CD4-positive, alpha-beta T cell treated with Interleukin-21 for 1 hour (primary cell): Measurements from ENCODE around the gene COQ8A.
"Not testable (repeated sequence)": the region's sequence is repeated elsewhere in the genome, so short reads cannot be mapped to it uniquely, and the experiment has no call there.

Experiments
- DNase-seq: peaks from one replicate; pipeline ENCODE4 v3.0.0-alpha.2; 2020

Gene COQ8A

DNA sequence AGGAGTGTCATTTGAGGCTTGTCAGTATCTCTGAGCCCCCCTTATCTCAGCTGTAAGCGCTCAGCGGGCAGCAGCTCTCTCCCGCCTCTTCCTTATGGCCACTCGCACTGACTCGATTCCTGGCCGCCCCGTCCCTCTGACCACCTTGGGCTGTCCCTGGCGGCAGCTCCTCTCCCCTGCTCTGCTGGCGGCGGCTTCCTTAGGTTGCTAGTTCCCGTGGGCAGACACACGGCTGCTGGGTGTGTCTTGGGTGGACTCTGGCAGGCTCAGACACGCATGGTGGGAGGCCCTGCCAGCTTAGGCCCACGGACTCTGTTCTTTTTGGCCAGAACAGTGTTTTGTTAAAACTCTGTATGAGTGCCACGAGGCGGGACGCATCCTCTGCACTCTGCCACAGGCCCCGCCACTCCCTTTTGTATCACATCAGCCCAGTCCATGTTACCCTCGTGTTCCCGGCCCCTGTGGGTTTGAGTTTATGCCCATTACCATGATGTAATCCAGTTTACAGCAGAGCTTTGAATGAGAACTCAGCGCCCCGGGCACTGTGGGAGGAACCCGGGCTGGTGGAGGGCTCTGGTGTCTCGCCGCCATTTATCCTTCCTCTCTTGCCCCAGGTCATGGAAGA lies 45.9 kb downstream of the COQ8A start:
- no peak for DNase-seq

DNA sequence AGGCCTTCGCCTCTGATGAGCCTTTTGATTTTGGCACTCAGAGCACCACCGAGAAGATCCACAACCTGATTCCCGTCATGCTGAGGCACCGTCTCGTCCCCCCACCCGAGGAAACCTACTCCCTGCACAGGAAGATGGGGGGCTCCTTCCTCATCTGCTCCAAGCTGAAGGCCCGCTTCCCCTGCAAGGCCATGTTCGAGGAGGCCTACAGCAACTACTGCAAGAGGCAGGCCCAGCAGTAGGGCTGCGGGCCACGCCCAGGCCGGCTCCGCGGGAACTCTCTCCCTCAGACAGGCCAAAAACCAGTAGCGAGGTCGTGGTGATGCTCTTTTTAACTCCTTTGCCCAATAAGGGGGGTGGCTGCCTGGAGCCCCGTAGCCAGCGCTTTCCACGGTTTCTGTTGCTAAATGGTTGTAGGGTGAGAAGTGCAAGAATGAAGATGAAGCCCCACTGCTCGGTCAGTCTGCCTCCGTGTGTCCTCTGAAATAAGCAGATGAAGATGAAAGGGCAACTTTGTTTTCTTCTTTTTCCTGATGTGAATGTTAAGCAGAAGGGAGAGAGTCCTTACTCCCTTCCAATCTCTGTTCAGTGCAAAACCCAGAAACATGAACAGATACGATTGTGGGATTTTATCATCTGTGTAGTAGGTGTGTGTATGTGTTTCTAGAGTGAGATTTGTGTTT lies 46.5 kb downstream of the COQ8A start:
- no peak for DNase-seq

DNA sequence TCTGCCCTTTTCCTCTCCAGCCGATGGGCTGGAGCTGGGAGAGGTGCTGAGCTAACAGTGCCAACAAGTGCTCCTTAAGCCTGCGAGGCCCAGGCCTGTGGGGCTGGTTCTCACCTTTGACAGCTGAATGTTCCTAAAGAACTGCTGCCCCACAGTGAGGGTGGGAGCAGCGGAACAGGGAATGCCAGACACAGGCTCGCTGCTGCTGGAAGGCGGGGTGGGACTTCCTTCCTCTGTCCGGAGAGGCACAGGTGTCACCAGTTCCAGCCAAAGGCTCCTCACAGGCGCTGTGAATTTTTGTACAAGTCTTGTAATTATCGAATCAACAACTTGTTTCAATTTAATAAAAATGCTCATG lies 47.1 kb downstream of the COQ8A start:
- no peak for DNase-seq

DNA sequence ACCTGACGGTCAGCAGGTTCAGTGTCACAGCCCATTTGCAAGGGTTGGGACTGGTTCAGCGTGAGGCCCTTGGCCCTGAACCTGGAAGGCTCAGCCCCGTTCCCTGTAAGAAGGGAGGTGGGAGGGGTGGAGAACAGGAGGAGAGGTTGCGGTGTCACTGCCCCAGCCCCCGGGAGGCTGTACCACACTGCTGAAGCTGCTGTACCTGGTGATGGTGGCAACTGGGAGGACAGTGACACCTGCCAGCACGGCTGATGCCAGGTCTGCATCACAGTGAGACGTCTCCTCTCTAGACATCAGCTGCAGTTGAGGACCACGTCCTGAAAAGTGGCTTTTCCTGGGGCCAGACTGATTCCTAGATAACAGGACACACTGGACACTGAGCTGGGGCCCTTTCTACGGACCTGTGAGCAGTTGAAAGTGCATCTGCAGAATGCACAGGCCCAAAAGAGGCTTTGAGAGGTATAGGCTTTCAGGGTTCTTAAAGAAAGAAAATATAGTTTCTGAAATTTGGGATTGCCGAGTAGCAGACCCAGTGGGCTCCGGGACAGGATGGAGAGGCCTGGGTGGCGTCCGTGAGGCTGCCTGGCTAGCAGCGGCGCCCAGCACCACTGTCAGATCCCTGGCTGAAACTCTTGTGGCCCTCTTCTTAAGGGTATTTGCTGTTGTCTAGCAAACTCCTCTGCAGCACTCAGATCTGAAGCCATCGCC lies 47.7 kb downstream of the COQ8A start:
- no peak for DNase-seq

DNA sequence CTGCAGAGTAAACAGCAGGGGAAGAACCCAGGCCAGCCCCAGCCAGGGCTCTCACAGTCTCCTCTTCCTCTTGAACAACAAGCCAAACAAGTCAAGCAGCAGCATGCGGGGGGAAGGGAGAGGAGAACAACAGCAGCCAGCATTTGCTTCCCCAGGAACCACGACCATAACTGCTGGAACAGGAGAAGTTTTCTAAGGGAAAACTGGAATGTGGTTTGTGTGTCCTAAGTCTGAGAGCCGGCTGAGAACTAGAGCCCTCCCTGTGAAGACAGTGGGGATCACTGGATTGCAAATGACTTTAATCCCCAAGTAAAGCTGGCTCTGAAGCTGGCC lies 48.2 kb downstream of the COQ8A start:
- DNase-seq: no peak

DNA sequence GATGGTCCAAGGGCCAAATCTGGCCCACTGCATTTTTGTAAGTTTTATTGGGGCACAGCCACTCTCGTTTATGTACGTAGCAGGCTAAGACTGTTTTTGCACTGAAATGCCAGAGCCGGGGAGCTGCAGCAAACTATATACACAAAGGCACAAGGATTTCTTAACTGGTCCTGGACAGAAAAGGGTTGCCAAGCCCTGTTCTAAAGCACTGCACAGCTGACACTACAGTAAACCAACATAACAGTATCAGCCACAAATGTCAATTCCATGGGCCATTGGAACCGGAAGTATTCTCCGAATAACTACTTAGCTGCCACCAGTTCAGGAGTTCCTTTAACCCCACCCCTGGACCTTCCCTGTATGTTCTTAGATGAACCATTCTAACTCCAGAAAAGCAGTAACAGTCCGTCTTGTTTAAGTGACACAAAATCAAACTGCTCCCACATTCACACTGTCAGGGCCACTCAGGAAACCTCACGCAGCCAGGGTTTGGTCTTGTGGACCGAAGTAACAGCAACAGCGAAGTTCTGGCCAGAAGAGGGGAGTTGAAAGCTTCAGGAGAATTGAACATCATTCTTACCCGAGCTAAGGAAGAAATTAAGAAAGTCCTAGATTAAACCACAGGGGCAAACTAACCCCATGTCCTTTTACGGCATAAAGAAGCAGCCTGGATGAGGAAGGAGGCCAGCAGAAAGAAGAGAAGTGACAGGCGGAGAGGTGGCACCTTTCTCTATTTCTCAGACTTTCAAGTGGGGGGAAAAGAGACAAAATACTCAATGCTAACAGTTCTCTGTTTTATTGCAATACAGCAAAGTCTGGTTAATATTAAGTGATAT lies 49.2 kb downstream of the COQ8A start:
- DNase-seq: no peak

DNA sequence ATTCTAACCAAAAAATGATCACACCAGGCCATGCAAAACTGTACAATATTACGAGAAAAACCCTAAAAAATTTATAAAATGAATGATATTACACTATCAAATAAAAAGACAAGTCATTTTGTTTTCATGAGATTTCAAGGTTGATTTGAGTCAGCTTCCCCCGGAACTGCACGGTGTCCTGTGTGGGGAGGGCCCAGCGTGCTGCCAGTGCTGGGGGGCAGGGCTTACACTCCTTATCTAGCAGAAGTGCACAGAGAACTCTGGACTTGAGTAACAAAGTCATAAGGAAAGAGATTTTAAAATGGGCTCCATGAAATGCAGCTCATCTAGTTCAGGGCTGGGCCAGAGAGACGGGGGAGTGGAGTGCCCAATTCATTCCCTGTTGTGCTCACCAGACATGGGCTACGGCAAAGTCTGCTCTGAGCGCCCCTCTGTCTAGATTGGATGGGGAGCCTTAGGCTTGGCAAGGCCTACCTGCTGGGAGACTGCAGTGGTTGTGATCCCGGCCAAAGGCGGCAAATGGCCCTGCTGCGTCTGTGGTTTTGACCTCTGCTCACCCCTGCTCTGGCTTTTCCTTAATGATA lies 50.1 kb downstream of the COQ8A start:
- peak; percentile 25 for DNase-seq

DNA sequence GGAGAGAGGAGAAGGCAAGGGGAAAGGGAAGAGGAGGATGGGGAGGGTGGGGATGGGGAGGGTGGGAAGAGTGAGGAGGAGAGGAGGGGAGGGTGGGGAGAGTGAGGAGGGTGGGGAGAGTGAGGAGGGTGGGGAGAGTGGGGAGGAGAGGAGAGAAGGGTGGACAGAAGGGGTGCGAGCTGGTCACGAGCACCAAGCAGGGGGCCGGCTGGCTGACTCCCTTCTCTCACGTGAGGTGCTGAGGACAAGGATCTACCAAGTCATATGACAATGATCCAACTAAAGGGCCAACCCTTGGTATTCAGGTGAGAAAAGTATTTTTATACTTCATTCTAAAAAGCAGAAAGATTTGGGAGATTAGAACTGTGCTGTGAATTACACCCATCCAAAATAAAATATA lies 51.8 kb downstream of the COQ8A start:
- DNase-seq: no peak

DNA sequence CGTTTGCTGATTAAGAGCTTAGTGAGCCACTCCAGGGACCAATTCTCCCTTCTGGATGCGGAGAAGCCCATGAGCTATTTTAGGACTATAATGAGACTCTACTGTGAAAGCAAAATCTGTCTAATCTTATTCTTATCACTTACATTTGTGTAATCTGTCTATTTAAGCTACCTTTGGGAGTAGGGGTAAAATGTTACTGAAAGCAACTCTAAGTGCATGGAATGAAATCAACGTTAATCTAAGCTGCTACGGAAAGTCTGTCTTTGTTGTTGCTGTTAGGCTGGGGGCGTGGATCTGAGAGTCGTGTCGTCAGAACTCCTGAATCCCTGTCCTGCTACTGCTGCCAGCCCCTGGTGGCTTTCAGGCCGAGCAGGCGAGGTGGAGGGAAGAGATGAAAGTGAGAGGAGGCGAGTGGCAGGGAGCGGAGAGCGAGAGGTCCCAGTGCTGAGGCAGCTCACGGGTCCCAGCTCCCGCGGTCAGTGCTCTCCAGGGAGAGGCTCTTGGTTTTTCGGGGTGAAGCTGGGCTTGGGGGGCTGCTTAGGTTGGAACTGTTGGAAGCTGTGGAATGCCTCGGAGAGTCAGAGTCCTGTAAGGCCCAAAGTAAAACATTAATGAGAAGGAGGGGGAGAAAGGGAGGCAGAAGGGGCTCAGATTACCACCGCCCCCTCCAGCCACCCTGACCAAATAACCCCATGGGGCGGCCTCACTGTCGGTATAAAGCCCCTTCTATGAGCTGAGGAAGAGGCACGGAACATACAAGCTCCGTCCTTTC lies 53.9 kb downstream of the COQ8A start:
- no peak for DNase-seq

DNA sequence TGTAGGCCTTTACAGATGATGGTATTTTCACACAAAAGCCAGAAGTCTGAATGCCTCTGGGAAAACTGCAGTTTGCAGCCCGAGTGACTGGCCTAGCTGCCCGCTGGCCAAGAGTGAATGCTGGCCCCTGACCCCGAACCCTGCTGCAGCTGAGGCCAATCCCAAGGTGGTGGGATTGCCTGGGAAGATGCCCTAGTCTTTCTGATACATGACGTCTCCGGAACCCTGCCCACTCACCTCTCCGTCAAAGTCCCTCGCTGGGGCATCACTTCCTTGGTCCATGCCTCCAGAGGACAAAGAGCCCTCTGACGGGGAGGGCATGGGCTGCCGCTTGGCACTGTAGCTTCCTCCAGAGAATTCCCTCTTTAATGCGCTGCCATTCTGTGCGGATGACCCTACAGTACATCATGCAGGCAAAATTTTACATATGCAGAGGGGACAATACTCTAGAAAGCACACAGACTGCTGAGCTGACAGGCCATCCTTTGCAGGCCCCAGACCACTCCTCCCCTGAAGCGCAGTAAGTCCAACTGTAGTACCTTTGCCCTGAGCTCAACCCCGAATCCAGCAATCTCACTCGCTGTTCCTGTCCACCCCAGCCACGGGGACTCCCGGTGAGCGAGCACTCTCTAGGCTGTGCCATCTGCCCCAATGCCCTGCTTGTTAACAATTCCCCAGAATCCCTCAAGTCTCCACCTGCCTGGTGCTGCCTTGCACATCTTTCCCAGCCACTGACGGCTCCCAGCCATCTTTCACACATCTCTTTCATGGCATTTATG lies 54.7 kb downstream of the COQ8A start:
- no peak for DNase-seq

DNA sequence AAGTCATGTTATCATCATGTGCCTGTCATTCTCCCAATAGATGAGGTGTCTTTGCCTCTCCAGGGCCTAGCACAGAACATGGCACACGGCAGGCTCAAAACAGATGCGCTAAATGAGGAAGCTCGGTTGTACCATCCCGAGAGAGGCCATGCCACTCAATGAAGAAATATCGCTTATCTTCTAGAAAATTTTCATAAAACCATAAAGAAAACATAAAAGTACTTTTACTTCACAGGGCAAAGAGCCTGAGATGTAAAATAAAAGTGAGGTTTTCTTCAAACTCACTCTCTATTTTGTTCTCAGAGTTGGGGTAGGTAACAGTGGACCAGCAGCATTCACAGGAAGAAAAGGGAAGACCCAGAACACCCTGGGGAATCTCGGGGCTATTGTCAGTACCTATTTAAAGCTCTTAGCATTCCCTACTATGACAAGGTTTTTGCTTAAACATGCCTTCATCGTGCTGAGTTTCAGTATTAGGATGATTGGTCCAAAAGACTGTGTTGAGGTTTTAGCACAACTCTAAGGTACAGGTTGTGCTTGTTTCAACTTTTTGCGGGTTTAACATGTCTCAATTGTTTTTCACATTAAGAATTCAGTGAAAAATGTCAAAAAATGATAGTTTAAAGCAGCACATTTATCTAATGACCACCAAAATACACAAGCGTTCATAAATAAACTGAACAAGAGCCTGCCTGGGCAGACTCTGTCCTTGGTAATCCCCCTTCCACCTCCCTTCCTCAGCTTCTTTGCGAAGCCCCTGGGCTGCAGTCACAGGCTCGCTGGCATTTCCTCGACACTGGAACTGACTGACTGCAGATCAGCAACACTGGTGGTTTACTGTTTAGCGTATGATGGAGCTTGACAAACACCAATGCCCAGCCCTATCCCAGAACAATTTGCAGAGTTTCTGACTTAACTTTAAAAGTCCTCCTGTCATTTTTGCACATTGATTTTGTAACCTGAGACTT lies 55.6 kb downstream of the COQ8A start:
- DNase-seq: no peak

DNA sequence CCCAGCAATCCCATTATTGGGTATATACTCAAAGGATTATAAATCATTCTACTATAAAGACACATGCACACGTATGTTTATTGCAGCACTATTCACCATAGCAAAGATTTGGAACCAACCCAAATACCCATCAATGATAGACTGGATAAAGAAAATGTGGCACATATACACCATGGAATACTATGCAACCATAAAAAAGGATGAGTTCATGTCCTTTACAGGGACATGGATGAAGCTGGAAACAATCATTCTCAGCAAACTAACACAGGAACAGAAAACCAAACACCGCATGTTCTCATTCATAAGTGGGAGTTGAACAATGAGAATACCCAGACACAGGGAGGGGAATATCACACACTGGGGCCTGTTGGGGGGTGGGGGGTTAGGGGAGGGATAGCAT lies 59.5 kb downstream of the COQ8A start:
- not testable (repeated sequence) for DNase-seq

DNA sequence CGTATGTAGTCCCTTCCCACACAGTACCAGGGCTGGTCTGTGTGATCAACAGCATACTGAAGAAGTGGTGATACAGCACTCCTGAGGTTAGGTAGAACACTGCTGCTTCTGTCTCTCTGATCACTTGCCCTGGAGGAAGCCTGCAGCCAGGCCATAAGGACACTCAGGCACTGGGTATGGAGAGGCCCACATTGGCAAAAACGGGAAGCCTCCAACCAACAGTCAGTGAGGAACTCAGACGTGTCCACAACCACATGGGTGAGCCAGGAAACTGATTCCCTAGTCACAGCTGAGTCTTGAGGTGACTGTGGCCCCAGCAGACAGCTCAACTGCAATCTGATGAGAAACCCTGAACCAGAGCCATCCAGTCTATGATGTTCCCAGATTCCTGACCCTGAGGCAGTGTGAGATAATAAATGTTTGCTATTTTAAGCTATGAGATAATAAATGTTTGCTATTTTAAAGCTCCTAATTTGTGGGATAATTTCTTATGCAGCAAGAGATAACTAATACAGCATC lies 62.5 kb downstream of the COQ8A start:
- DNase-seq: no peak

DNA sequence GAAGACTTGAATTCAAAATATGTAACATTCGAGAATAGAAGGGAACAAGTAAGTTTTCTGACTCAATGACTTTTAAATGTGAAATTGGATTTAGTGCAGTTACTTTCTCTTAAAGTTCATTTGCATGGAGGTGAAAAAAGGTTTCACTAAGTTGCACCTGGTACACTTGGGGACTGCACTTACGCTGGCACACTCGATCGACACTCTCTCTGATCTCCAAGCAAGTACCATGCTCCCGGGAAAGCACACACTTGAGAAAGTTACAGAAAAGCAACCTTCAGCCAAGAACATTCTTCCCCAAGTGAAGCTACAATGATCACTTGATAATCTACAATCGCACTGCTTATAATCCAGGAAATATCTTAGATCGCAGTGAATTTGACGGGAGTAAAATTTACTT lies 63.1 kb downstream of the COQ8A start:
- no peak for DNase-seq

DNA sequence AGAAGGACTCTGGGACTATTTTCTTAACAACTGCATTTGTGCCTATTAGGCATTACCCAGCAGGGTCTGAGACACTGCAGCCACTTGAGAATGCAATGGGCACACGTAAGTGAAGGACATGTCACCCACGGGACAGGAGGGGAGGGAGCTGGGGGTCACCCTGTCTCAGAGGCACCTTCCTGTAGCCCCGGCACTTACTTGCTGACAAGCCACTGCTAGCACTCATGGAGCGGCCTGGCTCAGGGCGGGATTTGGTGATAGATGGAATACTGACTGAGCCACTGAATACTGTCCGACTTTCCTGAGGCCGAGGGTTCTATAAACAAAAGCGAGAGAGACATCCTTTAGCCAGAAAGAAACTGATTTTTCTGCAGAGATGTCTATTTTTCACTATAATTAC lies 64.7 kb downstream of the COQ8A start:
- DNase-seq: no peak

DNA sequence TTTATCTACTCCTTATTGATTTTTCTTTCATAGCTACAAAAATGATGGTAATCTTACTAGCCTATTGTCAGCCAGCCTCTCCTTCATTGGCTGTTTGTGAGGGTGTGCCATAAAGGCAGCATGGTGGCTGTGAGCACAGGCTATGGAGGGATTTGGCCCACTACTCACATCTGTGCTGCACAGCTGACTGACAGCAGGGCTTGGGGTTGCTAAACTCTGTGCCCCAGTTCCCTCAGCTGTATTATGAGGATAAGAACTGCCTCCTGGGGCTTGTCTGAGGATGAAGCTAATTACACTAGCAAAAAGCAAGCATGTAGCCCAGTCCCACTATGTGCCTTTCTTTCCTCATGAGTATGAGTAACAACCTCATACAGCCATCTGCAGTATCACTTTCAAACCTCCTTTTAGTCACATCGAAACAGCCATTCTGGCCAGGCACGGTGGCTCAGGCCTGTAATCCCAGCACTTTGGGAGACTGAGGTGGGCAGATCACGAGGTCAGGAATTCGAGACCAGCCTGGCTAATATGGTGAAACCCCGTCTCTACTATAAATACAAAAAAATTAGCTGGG lies 66.2 kb downstream of the COQ8A start:
- DNase-seq: no peak

DNA sequence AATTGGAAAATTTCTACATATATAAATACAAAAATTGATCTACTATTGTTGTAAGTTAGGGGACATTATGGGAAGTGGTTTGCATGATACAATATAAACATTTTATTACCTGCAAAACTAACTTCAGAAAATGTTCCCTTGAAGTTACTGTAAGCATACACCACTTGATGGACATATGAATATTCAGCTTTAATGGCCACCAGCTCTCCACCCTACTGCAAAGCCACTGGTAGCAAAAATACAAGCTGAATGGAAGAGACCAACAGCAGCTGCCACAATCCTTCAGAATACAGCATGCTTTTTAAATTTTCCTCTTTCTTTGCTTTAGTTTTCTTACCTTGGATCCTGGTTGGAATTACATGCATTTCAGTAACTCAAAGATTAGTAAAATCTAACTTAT lies 69.8 kb downstream of the COQ8A start:
- DNase-seq: no peak

DNA sequence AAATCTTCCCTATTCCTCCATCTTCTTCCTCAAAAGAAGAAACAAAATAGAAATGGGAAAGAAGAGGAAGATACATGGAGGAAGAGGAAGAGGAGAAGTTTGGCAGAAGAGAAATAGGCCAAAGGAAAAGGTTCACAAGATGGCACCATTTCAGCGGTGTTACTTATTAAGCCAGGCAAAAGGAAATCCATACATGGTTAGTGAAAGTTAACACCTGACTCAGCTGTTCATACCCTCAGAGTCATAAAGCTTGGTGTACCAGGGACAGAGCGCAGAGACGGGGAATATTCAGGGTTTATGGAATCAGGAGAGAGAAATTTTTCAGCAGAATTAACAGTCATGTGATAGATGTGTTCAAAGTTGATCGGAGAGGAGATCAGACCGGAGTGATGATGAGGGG lies 70.6 kb downstream of the COQ8A start:
- DNase-seq: no peak

DNA sequence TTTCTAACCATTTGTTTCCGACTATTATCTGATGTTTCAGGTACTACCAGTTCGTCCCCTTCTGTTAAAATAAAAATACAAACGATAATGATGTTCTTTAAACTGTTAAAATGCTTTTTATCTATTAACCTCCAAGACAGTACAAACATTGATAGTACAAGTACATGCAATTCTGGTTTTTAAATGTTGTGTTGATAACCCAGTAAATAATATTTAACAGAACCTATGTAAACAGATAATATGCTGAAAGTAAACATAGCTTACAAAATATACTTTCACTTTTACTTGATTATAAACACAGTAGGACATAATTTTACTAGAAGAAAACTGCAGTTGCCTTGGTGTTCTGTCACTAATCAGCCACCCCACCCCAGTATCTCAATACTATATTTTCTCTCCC lies 76.9 kb downstream of the COQ8A start:
- no peak for DNase-seq

DNA sequence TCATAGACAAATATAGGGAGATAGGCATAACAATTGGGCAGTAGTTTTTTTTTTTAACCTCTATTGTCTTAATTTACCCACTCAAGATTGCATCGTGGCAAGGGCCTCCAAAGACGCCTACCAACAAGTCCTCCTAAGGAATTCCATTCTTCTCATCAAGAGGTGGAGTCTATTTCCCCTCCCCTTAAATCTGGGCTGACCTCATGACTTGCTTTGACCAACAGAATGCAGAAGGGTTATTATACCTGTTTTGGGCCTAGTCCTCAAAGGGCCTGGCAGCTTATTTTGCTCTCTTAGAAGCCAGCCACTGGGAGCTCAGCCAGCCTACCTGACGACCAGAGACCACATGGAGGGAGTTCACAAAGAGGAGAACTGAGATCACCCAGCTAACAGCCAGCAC lies 92.3 kb downstream of the COQ8A start:
- DNase-seq: no peak
